HG03066 (cell line): ENCODE measurements around the gene PIGN.

Experiments used
- ATAC-seq: cut with Tn5 transposase; IDR thresholded peaks from one replicate; pipeline ENCODE4 v1.9.1; 2021; ENCODE audit warnings: low read depth; ENCODE audit not compliant: unreplicated experiment

PIGN gene

DNA sequence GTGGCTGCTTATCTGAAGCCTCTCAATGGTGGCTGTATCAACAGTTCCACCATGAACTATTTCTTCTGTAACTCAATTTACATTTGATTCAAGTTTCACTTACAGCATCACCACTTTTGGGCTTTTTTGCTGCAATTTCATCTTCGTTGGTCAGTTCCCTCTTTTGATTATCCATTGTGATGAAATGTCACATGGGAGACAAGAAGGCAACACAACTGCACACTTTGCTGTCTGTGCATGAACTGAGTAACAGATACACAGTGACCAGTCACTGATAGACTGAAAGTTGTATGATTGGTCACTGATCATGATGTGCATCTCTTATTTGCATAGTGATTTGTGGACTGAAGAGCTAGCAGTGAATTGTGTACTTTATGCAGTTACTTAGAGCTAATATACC lies 163.3 kb downstream of the PIGN start:
- ATAC-seq, result no peak

DNA sequence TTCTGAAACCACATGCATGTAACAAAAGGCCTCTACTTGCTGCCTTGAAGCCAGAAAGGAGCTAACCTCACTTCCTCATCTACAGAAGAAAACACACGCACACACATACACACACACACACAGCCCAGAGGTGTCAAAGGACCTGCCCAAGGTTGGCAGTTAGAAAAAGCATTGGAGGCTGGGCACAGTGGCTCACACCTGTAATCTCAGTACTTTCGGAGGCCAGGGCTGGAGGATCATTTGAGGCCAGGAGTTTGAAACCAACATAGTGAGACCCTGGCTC lies 168.2 kb downstream of the PIGN start:
- no peak for ATAC-seq

DNA sequence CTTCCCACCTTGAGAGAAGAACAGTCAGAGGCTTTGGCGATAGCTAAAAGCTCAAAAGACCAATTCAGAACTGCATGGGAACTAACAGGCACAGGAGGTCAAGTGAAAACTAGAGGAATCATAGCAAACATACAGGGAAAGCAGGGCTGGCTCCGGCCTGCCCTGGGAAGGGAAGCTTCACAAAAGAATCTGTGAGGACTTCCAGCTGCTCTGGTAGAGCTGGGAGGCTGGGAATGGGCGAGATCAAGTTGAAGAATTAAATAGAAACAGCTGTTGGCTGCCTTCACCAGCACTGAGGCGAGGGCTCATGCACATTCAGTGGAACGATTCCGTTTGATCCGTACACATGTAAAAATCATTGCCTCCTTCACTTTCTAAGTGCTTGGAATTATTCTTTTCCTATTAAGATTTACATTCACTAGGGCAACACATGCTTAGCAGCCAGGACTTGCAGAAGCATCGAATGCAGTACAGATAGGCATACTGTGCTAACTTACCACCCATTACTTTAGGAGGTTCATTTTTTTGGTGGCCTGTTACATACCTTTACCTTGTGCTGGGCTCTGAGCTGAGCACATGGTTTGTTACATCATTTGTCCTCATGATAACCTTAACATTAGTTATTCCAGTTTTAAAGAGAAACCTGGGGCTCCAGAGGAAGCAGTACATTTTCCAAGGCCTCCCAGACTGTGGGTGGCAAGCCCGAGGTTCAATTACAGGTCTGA lies 168.7 kb downstream of the PIGN start:
- no peak for ATAC-seq

DNA sequence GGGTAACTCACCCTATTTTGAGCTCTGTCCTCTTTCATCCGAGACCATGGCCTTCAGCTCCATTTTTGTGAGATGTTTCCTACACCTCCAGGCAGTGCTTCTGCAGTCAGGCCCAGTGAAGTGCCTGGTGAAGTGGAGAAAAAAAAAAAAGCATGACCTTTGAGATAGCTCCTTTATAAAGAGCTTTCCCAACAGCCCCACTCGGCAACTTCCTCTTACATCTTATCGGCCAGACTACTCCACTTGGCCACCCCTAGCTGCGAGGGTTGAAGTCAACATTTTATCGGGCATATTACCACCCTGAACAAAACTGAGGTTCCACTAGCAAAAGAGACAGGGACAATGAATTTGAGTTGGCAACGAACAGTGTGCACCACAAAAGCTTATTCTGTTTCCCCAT lies 169.2 kb downstream of the PIGN start:
- no peak for ATAC-seq

DNA sequence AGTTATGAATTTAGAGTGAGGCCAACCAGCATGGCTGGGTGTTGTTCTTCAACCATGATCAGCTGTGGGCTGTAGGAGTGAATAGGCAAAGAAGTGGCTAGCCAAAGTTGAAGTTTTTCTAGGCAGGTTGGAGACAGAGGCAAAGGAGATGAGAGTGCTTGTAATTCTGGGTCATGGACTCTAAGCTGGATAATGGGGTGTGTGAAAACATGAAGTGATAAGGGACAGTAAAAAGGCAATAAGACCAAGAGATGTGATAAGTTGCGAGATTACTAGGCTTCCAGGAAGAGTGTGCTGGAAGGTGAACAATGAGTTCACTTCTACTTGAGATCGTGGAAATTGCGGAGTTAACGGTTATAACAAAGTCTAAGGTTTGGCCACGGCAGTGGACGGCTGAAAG lies 175.4 kb downstream of the PIGN start:
- no peak for ATAC-seq

DNA sequence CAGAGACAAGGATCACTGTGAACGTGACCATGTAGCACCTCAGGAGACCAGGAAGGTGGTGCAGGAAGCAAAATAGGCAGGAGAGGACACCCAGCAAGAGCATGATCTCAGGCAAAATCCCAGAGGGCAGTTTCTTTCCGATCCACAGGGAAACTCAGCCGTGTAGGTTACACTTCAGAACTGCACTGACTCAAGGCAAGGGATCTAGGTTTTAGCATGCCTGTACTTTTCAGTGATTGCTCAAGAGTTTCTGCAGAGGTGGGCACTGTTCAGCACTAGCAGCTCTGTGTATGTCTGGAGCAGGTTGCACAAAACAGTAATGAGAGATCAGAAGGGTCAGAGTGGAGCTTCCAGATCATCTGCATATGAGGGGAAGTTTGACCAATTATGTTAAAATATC lies 177.3 kb downstream of the PIGN start:
- no peak for ATAC-seq

DNA sequence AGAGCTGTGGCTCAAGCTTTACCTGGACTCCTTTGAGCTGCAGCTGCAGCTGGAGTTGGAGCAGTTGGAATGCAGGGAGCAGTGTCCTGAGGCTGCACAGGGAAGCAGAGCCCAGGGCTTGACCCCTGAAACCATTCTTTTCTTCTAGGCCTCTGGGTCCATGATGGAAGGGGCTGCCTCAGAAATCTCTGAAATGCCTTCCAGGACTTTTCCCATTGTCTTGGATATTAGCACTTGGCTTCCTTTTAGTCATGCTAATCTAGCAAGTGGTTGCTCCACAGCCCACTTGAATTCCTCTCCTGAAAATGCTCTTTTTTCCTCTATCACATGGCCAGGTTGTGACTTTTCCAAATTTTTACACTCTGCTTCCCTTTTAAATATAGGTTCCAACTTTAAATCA lies 185.5 kb downstream of the PIGN start:
- ATAC-seq, result no peak

DNA sequence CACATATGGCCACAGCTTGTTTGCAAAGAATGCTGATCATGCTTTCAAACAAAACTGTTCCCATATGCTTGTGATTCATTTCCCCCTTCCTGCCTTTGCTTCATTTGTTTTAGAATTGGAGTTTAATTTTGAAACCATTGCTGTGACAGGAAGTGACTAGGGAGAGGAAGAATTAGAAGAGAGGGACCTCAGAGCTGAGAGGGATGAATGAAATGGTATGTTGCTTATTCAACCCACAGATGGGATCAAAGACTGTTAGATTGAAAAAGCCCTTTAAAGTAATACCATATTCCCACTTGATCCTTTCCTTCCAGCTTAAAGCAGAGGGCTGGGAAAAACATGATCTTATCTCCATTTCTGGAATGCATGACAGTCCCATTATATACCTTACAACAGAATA lies 187.9 kb downstream of the PIGN start:
- no peak for ATAC-seq

DNA sequence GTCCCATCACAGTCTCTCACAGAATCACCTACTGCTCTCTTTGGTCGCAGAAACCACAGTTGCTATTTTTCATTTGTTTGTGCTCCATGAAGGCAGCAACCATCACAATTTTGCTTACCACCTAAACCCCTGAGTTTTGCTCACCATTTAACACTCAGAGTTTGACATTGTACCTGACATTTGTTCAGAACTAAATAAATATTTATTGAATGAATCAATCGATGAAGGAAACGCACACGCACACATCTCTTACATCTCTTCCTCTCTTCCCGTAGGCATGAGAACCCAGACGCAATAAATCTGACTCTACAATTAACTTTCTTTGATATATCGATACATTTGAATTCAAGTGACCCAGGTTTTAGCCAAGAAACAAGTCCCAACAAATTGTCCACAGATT lies 188.5 kb downstream of the PIGN start:
- ATAC-seq, result no peak

DNA sequence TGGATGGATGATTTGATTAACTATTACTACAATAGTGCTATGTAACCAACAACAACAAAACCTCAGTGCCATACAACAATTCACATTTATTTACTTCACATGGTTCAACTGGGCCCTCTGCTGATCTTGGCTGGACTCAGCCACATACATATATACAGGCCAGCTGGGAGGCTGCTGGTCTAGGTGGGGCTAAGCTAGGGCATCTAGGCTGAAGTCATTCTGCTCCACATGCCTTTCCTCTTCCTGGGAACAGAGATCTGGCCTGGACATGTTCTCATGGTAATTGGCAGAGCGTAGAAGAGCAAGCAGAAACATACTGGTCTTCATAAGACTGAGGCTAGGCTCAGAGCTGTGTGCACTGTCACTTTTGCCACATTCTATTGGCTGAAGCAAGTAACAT lies 191.2 kb downstream of the PIGN start:
- no peak for ATAC-seq

DNA sequence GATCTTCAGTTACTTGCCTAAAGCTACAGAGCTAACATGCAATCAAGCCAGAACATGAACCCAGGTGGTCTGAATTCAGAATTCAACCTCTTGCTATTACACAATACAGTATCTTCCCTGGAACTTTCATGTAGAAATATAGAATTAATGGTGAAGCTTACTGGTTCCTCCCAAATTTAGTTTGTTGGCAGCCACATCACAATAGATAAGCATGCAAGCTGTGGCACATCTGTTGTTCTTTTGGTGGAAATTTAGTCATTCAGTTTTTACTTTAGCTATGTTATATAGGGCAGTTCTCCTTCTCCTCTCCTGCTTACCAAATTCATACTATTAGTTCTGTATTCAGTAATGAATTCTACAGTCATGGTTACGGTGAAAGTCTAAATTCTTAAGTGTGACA lies 193.0 kb downstream of the PIGN start:
- no peak for ATAC-seq

DNA sequence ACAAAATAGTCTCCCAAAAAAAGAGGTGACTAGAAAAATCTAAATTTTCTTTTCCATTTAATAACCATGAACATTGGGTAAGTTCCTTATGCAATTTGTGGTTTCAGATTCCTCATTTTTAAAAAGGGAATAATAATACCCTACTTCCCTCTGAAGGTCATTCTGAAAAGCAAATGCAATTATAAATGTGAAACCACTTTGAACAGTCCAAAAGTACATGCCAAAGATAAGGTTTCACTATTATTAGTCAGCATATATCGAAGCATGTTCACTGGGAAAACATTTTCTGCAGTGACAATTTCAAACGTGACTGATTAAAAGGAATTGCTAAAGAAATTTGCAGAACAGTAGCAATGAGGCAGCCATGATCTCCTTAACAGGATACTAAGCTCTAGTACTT lies 193.9 kb downstream of the PIGN start:
- no peak for ATAC-seq

DNA sequence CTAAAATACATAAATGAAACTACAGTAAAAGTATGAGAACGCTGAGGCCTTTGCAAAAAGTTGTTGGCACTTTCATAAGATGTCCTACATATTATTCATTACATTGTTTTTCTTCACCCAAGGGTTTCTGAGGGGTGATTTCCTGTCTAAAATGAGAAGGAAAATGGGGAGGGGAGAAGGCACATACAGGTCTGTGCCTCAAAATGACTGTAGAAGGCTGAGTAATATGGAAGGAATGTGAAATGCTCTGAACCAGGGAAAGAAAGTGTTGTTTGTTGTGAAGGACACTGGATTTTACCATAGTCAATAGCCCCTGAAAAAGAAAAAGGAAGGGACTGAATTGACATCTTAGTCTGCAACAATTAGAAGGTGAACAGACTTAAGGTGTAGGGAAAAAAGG lies 194.6 kb downstream of the PIGN start:
- ATAC-seq, result no peak

DNA sequence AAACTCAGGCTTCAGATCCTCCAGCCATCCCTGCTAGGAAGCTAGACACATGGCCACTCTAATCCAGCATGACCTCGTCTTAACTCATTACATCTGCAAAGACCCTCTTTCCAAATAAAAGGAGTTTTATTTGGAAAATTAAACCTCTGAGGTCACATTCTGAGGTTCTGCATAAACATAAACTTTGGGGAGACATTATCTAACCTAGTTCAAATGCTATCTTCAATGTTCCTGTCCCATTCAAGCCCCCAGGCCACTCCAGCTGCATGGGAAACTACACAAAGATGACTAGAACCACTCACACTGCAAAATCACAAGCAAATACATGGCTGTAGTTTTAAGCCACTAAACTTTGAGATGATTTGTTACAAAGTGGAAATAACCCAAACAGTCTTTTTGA lies 195.0 kb downstream of the PIGN start:
- no peak for ATAC-seq

DNA sequence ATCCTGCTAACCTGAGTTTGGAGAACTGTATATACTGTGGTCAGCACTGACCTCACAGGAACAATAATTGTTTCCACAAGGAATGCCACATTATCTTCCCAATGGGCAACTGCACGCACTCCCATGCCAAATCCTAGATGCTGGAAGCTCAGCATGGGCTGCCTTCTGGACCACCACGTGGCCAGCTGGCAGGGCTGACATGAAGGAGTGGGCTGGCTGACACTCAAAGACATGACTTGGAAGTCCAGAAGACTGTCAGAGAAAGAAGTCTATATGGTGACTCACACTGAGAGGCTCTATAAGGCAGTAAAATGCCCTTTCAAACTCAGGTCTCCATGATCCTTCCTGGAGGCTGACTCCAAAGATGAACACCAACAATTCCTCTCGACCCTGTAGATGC lies 195.7 kb downstream of the PIGN start:
- no peak for ATAC-seq
